ENCODE data around the gene PTPRJ.

PTPRJ gene

GRCh38 chr11:47969401-47969800, 11.0 kb upstream of the PTPRJ start:
- no peak for DNase-seq

- DNase-seq: no peak
Observed at GRCh38 chr11:47971501-47971900, 8.9 kb upstream of the PTPRJ start.

DNA sequence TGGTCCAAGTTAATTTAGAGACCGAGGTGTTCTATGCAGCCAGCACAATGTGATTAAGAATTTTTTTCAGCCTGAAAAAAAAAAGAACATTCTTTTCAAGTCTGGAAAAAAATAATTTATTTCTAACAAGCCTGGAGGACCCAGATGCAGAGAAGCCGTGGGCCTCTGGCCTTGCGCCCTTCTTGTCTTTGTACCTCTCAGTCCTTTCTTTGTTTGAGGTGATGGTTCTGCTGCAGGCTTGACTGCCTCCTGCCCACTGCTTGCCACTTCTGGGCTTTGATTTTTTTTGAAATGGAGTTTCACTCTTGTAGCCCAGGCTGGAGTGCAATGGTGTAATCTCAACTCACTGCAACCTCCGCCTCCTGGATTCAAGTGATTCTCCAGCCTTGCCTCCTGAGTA, 7.2 kb upstream of the PTPRJ start:
- no peak for DNase-seq

- no peak for DNase-seq
Observed at GRCh38 chr11:47976931-47977330, 3.4 kb upstream of the PTPRJ start.

- DNase-seq: no peak
Observed at GRCh38 chr11:47977623-47978022, 2.7 kb upstream of the PTPRJ start.

- DNase-seq: no peak
Observed at GRCh38 chr11:47979378-47980087, 826 bp upstream of the PTPRJ start.

- DNase-seq: peak; percentile 53
Observed at GRCh38 chr11:47980907-47981621, 705 bp downstream of the PTPRJ start.

GRCh38 chr11:47981667-47982404, 1.5 kb downstream of the PTPRJ start:
- DNase-seq: no peak

DNA sequence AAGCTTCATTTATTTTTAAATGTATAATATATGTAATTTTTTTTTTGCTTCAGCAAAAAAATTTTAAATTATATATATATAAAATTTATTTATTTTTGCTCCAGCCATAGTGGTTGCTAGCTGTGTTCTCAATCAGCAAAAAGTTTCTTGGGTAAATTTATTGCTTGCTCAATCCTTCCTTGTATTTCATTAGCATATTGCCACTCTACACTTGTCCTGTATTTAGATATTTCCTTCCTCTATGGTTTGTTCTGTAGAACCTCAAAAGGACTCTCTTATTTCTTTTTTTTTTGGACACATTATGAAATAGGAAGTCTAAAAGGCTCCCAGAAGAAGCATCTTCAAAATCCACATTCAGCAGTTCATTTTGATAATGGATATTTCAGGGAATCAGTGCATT, 2.3 kb downstream of the PTPRJ start:
- DNase-seq: no peak

DNA sequence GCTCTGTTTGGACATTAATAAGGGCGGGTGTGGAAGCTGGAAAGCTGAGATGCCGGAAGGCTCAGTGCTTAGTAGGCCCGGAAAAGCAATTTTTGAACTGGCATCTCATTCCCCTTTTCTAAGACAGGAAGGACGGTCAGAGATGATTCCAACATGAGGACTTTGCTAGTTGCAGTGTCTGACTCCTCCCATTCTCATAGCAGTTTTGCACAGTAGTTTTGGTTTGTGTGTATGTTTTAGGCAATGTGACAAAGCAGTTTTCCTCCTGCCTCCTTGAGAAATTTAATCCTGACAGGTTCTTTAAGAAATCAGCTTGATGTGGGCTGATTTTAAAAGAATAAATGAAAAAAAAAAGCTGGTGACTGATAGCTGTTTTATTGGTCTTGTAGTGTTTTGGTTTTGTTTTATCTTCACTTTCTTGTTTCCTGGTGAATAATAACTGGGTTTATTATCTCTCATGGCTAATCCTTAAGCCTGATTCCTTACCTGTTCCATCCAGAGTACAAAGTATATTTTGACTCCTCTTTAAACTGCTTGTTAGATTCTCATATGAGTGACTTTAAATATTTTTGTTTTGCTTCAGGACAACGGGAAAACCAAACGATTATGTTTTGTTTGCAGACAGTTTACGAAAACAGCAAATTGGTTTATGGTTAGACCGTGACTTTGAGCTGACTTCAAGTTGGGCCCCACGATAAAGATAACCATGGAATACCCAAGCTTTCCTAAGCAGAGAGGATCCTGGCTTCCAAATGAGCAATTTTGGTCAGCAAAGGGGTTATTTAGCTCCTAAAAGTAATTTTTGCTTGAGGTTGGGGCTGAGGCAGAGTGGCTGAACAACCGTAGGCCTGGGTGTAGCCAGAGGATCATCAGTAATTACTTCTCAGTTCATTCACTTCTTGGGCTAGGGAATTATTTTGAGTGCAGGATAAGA, 3.4 kb downstream of the PTPRJ start:
- no peak for DNase-seq

DNA sequence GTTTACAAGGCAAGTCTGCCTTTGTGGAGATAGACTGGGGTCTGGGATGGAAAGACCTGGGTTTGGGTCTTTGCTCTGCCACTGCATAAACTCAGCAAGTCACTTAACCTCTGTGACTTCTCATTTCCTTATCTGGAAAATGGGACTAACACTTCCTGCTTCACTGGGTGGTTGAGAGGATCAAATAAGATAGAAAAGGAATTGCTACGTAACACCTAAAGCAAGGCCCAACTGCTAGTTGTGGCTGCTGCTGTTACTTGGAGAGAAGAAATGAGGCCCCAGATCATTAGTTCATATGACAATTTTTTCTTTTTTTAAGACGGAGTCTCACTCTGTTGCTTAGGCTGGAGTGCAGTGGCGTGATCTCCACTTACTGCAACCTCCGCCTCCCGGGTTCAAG, 5.9 kb downstream of the PTPRJ start:
- no peak for DNase-seq

DNA sequence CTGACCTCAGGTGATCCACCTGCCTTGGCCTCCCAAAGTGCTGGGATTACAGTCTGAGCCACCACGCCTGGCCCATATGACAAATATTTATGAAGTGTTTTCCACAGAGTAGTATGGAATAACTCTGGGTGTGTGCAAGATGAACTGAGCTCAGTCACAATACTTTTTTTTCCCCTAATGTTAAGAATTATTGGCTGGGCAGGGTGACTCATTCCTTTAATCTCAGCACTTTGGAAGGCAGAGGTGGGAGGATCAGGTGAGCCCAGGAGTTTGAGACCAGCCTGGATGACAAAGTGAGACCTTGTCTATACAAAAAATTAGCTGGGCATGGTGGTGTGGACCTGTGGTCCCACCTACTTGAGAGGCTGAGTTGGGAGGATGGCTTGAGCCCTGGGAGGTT, 6.4 kb downstream of the PTPRJ start:
- DNase-seq: no peak

DNA sequence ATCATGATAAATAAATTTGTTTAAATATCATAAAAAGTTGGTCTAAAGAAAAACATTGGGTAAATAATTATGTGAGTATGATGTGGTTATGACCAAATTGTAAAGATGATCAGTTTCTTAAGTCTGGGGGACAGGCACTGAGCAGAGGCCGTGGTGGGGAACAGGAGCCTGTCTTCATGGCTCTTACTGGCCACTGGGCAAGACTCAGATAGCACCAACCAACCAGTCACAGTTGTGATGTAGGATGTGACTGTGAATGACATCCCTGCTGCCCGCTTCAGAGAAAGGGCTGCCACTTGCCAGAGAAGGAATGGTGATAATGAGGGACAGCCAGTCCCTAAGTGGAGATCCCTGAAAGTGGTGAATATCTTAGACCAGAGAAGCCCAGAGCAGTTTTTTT, 7.0 kb downstream of the PTPRJ start:
- DNase-seq: no peak

- no peak for DNase-seq
Observed at GRCh38 chr11:47987781-47988180, 7.4 kb downstream of the PTPRJ start.

DNA sequence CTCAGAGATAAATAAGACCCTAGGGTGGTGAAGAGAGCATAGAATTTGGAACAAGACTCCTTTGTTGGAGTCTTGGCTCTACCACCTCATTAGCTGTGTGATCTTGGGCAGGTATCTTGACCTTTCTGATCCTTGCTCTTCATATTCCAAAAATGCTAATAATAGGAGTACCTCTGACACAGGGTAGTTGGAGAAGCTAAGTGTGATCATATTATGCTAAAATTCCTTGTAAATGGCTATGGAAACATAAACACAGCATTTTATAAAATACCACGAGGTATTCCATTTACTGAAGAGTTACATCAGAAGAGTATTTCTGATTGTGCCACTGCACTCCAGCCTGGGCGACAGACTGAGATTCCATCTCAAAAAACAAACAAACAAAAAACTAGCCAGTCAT, 9.4 kb downstream of the PTPRJ start:
- no peak for DNase-seq

DNA sequence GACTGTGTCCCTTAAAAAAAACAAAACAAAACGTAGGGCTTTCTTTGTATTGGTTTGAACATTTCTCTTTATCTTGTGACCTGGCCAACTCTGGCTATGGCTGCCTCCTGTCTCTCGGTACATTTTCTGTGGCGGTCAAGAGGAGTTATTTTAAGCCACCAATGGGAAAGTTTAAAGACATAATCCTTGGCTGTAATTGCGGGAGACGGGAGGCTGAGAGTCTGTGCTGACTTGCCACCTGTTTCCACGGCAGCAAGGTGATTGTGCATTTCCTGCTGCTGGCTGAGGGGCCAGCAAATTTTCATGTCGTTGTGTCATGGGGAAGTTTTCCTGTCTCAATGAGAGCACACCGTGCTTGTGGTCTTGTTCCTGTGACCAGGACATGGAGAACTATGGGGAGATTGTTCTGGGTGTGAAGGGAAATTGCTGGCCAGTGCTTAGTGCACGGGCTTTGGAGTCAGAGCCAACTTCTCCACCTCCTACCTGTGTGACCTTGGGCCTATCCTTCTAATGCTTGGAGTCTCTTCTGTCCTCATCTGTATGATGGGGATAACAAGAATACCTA, 11.0 kb downstream of the PTPRJ start:
- DNase-seq: no peak

DNA sequence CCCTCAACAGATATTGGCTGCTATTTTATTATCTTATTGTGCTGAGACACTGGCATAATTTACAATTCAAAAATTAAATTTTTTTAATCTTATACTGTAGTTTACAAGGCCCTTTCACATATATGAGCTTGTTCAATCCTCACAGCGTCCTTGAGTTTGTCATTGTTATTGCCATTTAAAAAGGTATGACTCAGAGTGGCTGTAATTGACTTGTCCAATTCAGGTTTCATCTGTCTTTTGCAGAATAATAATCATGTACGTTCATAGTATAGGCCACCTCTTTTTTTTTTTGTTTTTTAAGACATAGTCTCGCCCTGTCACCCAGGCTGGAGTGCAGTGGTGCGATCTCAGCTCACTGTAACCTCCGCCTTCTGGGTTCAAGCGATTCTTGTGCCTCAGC, 11.5 kb downstream of the PTPRJ start:
- DNase-seq: no peak

DNA sequence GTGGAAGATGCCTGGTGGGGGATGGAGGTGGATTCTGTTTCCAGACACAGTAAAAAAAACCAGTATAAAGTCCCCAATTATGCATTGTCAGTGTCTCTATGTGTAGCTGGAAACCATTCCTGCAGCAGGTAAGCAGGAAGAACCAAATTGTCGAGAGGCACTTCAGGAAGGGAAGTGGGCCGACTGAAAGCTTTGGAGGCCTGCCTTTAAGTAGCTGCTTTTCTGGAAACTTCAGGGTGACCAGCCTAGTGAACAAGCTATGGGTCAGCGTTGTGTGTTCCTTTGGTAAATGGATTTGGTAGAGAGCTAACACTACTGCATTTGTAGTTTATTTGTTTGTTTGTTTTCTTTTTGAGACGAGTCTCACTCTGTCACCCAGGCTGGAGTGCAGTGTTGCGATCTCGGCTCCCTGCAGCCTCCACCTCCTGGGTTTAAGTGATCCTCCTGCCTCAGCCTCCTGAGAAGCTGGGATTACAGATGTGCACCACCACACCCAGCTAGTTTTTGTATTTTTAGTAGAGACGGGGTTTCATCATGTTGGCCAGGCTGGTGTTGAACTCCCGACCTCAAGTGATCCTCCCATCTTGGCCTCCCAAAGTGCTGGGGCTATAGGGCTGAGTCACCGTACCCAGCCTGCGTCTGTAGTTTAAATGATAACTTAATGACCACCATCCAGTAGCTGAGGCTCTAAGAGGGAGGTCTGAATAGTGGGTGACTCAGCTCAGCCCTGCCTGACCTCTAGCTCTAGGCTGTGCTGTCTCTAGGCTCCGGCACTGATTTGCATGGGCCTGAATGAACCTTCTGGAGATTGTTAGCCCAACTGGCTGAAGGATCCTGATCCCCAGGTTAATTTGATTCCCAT, 12.8 kb downstream of the PTPRJ start:
- DNase-seq: peak; percentile 56

- DNase-seq: no peak
Observed at GRCh38 chr11:47994417-47994816, 14.1 kb downstream of the PTPRJ start.

- DNase-seq: no peak
Observed at GRCh38 chr11:47995360-47995769, 15.0 kb downstream of the PTPRJ start.
